Subcutaneous adipose tissue (tissue), 4 donors: ENCODE measurements around the gene ASB18. TPM values are rescaled to one million over a fixed set of nuclear protein-coding genes. Genes with fewer than 3 reads are reported as not detected.

Experiments
- CTCF ChIP-seq: fragments of 450-650 bp; IDR thresholded peaks from one replicate; pipeline ENCODE4 v1.5.1; 2016; ENCODE audit warnings: low read depth, mild to moderate bottlenecking, control low read depth, antibody characterized with exemption, moderate library complexity
- total RNA-seq, 4 donors: library from RNA; depleted of rRNA; stranded (reverse); fragments of >200 nt; gene quantifications; one replicate each; pipeline ENCODE4 v1.1.0, GENCODE V29; 2016

Gene ASB18
- total RNA-seq, 4 donors from 2014 or later, result not detected

- no peak for TF ChIP-seq CTCF
Observed at GRCh38 chr2:236305531-236305930, 41.3 kb upstream of the ASB18 start.

GRCh38 chr2:236303935-236304334, 39.7 kb upstream of the ASB18 start:
- no peak for TF ChIP-seq CTCF

- TF ChIP-seq CTCF, result no peak
Observed at GRCh38 chr2:236302555-236302954, 38.3 kb upstream of the ASB18 start.

GRCh38 chr2:236298924-236299475, 34.8 kb upstream of the ASB18 start:
- TF ChIP-seq CTCF, result no peak

- no peak for TF ChIP-seq CTCF
Observed at GRCh38 chr2:236295481-236295880, 31.3 kb upstream of the ASB18 start.

GRCh38 chr2:236294647-236295046, 30.4 kb upstream of the ASB18 start:
- no peak for TF ChIP-seq CTCF

GRCh38 chr2:236293241-236293810, 29.1 kb upstream of the ASB18 start:
- TF ChIP-seq CTCF, result no peak
